Measurements from ENCODE around the gene STARD9.

DNA sequence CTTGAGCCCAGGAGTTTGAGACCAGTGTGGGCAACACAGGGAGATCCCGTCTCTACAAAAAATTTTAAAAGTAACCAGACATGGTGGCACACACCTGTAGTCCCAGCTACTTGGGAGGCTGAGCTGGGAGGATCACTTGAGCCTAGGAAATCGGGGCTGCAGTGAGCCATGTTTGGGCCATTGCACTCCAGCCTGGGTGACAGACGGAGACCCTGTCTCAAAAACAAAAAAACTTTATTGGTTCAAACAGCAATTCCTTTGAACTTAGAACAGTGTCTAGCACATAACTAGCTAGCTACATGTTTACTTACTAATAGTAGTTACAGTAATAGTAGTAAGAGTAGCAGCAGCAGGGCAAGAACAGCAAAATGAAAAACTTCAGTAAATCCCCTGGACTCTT lies 16.7 kb upstream of the STARD9 start:
- no peak for TF ChIP-seq POLR2AphosphoS5 (IDR thresholded peaks at IDR 0.05; ENCODE audit: low read depth, low read length)
- no peak for TF ChIP-seq SIN3A (IDR thresholded peaks at IDR 0.05; ENCODE audit: borderline replicate concordance, insufficient read depth, low read length)
- TF ChIP-seq, protein P1, sequence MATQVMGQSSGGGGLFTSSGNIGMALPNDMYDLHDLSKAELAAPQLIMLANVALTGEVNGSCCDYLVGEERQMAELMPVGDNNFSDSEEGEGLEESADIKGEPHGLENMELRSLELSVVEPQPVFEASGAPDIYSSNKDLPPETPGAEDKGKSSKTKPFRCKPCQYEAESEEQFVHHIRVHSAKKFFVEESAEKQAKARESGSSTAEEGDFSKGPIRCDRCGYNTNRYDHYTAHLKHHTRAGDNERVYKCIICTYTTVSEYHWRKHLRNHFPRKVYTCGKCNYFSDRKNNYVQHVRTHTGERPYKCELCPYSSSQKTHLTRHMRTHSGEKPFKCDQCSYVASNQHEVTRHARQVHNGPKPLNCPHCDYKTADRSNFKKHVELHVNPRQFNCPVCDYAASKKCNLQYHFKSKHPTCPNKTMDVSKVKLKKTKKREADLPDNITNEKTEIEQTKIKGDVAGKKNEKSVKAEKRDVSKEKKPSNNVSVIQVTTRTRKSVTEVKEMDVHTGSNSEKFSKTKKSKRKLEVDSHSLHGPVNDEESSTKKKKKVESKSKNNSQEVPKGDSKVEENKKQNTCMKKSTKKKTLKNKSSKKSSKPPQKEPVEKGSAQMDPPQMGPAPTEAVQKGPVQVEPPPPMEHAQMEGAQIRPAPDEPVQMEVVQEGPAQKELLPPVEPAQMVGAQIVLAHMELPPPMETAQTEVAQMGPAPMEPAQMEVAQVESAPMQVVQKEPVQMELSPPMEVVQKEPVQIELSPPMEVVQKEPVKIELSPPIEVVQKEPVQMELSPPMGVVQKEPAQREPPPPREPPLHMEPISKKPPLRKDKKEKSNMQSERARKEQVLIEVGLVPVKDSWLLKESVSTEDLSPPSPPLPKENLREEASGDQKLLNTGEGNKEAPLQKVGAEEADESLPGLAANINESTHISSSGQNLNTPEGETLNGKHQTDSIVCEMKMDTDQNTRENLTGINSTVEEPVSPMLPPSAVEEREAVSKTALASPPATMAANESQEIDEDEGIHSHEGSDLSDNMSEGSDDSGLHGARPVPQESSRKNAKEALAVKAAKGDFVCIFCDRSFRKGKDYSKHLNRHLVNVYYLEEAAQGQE (IDR thresholded peaks at IDR 0.05; ENCODE audit: insufficient read depth in 1 of 2, low read depth in 2 of 2, low read length in 2 of 2), result no peak
